HCT116 (cell line): ENCODE results near the gene SEPTIN6. TPM values are rescaled to one million over a fixed set of nuclear protein-coding genes. Genes with fewer than 3 reads are reported as not detected.

Experiments
- microRNA counts: library from miRNA; unstranded; fragments of <30 nt; microRNA quantifications from one replicate; lab custom pipeline; 2015
- microRNA-seq: library from miRNA; unstranded; fragments of <30 nt; microRNA quantifications from one replicate; pipeline ENCODE4, GENCODE V29; 2016; ENCODE audit warnings: borderline number of aligned reads
- total RNA-seq: library from RNA; stranded (reverse); gene quantifications from one replicate; pipeline ENCODE4 v1.2.1, GENCODE V29; 2021; ENCODE audit not compliant: unreplicated experiment

Gene SEPTIN6
- total RNA-seq, 1 experiment from 2014 or later: 10.8 TPM

MicroRNAs encoded within 50 kb of the gene (microRNA counts, 767-probe panel; counts per million panel counts)
- not detected for microRNA hsa-miR-766-3p (lab: Ali Mortazavi, UCI)

Small RNAs within 50 kb of the gene (microRNA-seq; reads per million reads assigned to microRNA genes)
- gene MIR766: 15.7 reads per million, percentile 38 among the genes with 10 or more reads in this experiment

Other genes with a start within 250 kb of the SEPTIN6 start
- gene SLC25A5, start 224.7 kb downstream of the SEPTIN6 start, total RNA-seq: 641 TPM
- gene STEEP1, start 127.8 kb downstream of the SEPTIN6 start, total RNA-seq: 28.2 TPM
- gene UBE2A, start 118.6 kb downstream of the SEPTIN6 start, total RNA-seq: 44.9 TPM
- gene NKRF, start 86.7 kb downstream of the SEPTIN6 start, total RNA-seq: 22.8 TPM
- 1.1 TPM for gene SOWAHD, start 65.4 kb upstream of the SEPTIN6 start, total RNA-seq
- gene RPL39, start 98.5 kb upstream of the SEPTIN6 start, total RNA-seq: 1,940 TPM
- gene UPF3B, start 159.8 kb upstream of the SEPTIN6 start, total RNA-seq: 11.9 TPM
- 8.1 TPM for gene RNF113A, start 178.6 kb upstream of the SEPTIN6 start, total RNA-seq
- gene NDUFA1, start 178.7 kb upstream of the SEPTIN6 start, total RNA-seq: 92.2 TPM
- not detected for gene AKAP14, start 202.7 kb upstream of the SEPTIN6 start, total RNA-seq